Measurements from ENCODE around the gene TAC1. TPM values are rescaled to one million over a fixed set of nuclear protein-coding genes. Genes with fewer than 3 reads are reported as not detected.
"Not testable (repeated sequence)": the region's sequence is repeated elsewhere in the genome, so short reads cannot be mapped to it uniquely, and the experiment has no call there.

The TAC1 gene
- total RNA-seq, 1 donor from 2014 or later, result not detected

GRCh38 chr7:97772045-97772901 lies 40.4 kb downstream of the TAC1 start:
- DNase-seq (ENCODE audit: low read depth), result no peak
- no peak for TF ChIP-seq CTCF (IDR thresholded peaks at IDR 0.05; ENCODE audit: insufficient read depth, low read length, severe bottlenecking)
- Histone ChIP-seq H3K36me3 (ENCODE audit: control insufficient read depth, insufficient read depth, low read length) (no peaks in the 10 kb centered on the region), H3K27me3 (ENCODE audit: control insufficient read depth, insufficient read depth, low read length) (no peaks in the 10 kb centered on the region), H3K4me3 (ENCODE audit: low read depth, low read length) (no peak overlapping the region)
- no peak for FAIRE-seq

- not testable (repeated sequence) for H3K4me3 ChIP-seq (ENCODE audit: low read depth, low read length); FAIRE-seq; DNase-seq (ENCODE audit: low read depth); H3K36me3 ChIP-seq (ENCODE audit: control insufficient read depth, insufficient read depth, low read length); H3K27me3 ChIP-seq (ENCODE audit: control insufficient read depth, insufficient read depth, low read length)
Measured at GRCh38 chr7:97786398-97786797, 54.5 kb downstream of the TAC1 start.

Other genes with a start within 250 kb of the TAC1 start
- 161 and 311 TPM in 2 replicates for gene ASNS, start 140.3 kb downstream of the TAC1 start, total RNA-seq